ENCODE measurements around the gene RPUSD1. TPM values are rescaled to one million over a fixed set of nuclear protein-coding genes. Genes with fewer than 3 reads are reported as not detected.

RPUSD1 gene
- total and polyA plus RNA-seq, 2 donors (not counting 3 experiments of a cell fraction or from before 2014, with no cell fraction given): 46.2 to 55.8 TPM

DNA sequence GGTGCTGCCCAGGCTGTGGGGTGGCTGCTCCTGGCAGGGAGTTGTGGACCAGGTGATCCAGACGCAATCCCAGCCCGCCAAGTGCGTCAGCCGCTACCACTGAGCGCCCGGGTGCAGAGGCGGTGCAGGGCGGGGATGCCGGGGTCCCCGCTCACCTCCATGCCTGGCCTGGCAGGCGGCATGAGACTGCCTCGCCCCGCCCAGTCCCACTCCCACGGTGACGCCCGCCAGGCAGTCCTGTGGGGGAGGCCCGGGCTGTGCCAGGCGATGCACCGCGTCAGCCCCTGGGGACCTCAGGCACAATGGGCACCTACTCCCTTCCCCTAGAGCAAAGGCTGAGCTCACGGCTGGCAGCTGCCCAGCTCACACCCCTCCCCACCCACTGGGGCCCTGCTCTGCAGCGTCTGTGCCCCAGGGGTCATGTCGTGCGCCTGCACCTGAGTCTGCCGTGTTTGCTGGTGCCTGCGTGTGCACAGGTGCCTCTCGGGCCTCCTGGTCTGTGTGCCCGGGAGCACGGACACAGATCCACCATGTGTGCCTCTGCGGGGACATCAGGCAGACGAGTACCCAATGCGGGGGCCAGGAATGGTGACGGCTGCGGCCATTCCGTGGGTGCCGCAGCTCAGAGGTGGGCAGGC is 5.3 kb downstream of the RPUSD1 start:
- Histone ChIP-seq H3K27ac (ENCODE audit: insufficient read depth, low read depth, low read length) (no peak overlapping the region), H2AFZ (ENCODE audit: low read depth, low read length) (no peak overlapping the region), H3K36me3 (ENCODE audit: control insufficient read depth in 2 of 2, extremely low read depth in 1 of 2, insufficient read depth in 2 of 2, low read length in 2 of 2) (peaks cover 2 to 6% of the 10 kb centered on the region in 2 experiments), H3K9ac (replicated peaks; ENCODE audit: extremely low read depth, insufficient read depth, low read length) (no peak overlapping the region), H3K79me2 (ENCODE audit: control insufficient read depth, insufficient read depth, low read length) (peaks cover 14% of the 10 kb centered on the region), H3K4me1 (ENCODE audit: control insufficient read depth, extremely low read depth, insufficient read depth, low read length) (peaks cover 8% of the 10 kb centered on the region), H3K9me3 (replicated peaks; ENCODE audit: control insufficient read depth, insufficient read depth, low read length) (no peaks in the 10 kb centered on the region), H3K4me3 (replicated peaks in 1 of 3; ENCODE audit: insufficient read depth in 1 of 3, low read depth in 1 of 3, low read length in 3 of 3) (no peak overlapping the region), H3K4me2 (ENCODE audit: insufficient read depth, low read length) (no peak overlapping the region), H4K20me1 (replicated peaks; ENCODE audit: control insufficient read depth, extremely low read depth, insufficient read depth, low read length) (no peaks in the 10 kb centered on the region), H3K27me3 (ENCODE audit: control insufficient read depth in 2 of 2, insufficient read depth in 2 of 2, low read length in 2 of 2) (no peaks in the 10 kb centered on the region), H3K9me1 (replicated peaks; ENCODE audit: control insufficient read depth, extremely low read depth, insufficient read depth, low read length) (no peaks in the 10 kb centered on the region)
- intact Hi-C loops (cut with micrococcal nuclease) (no loop called here), dilution Hi-C loops (cut with MboI; ENCODE audit: extremely low pct_ligation_motif_present, low sequenced_read_pairs) (no loop called here)
- ChIA-PET POLR2A (no interaction called here), CTCF (interaction anchor here (1.5 to 5.8 kb wide), 3 partner anchors 70 to 275 kb away, joined by 3 to 67 read pairs (median 7); no protein-coding TSS in a partner anchor)
- no TSS peak for BruUV-seq (replicated peaks)
- no peak for TF ChIP-seq POLR2AphosphoS5 (IDR thresholded peaks at IDR 0.05; ENCODE audit: insufficient read depth, low read depth, low read length)
- no peak for TF ChIP-seq EZH2 (IDR thresholded peaks at IDR 0.05; ENCODE audit: borderline replicate concordance, low read depth, low read length, severe bottlenecking)
- no peak for DNase-seq (ENCODE audit: low read depth, low spot score)
- no peak for FAIRE-seq

DNA sequence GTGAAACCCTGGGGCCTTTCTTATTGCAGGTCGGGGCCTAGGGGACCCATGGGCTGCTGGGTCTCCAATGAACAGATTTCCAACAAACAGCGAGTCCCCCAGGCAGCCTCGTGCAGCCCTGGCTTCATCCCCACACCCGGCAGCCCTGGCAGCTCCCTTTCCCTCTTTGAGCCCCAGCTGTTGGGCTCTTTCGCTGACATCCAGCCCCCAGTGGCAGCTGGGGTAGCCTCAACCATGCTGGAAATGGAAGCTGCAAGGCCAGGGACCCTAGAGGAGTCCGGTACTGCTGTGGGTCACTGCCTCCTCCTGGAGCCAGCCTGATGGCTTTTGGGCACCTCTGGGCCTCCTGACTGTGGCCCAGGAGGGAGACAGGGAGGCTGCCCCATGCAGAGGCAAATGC is 5.9 kb downstream of the RPUSD1 start:
- Histone ChIP-seq H3K27me3 (ENCODE audit: control insufficient read depth in 2 of 2, insufficient read depth in 2 of 2, low read length in 2 of 2) (no peaks in the 10 kb centered on the region), H3K9me3 (replicated peaks; ENCODE audit: control insufficient read depth, insufficient read depth, low read length) (no peaks in the 10 kb centered on the region), H3K9me1 (replicated peaks; ENCODE audit: control insufficient read depth, extremely low read depth, insufficient read depth, low read length) (no peaks in the 10 kb centered on the region), H3K4me1 (ENCODE audit: control insufficient read depth, extremely low read depth, insufficient read depth, low read length) (peaks cover 4% of the 10 kb centered on the region), H3K79me2 (ENCODE audit: control insufficient read depth, insufficient read depth, low read length) (peaks cover 8% of the 10 kb centered on the region), H3K4me2 (ENCODE audit: insufficient read depth, low read length) (no peak overlapping the region), H3K9ac (replicated peaks; ENCODE audit: extremely low read depth, insufficient read depth, low read length) (no peak overlapping the region), H3K4me3 (replicated peaks in 1 of 3; ENCODE audit: insufficient read depth in 1 of 3, low read depth in 1 of 3, low read length in 3 of 3) (no peak overlapping the region), H3K36me3 (ENCODE audit: control insufficient read depth in 2 of 2, extremely low read depth in 1 of 2, insufficient read depth in 2 of 2, low read length in 2 of 2) (peaks cover 2 to 6% of the 10 kb centered on the region in 2 experiments), H3K27ac (ENCODE audit: insufficient read depth, low read depth, low read length) (no peak overlapping the region), H4K20me1 (replicated peaks; ENCODE audit: control insufficient read depth, extremely low read depth, insufficient read depth, low read length) (no peaks in the 10 kb centered on the region), H2AFZ (ENCODE audit: low read depth, low read length) (no peak overlapping the region)
- TF ChIP-seq GATA2 (IDR thresholded peaks at IDR 0.05; ENCODE audit: insufficient read depth, insufficient read length, low read depth, low read length) (no peak), MYC (IDR thresholded peaks at IDR 0.05; ENCODE audit: low read depth, low read length) (no peak), FOS (IDR thresholded peaks at IDR 0.05; ENCODE audit: borderline replicate concordance, insufficient read depth, low read length) (no peak)
- CTCF ChIA-PET: interaction anchor here (1.5 to 5.8 kb wide), 2 partner anchors 69 to 79 kb away, joined by 3 to 67 read pairs; no protein-coding TSS in a partner anchor
- FAIRE-seq (no peak), DNase-seq (ENCODE audit: low read depth, low spot score) (no peak)
- BruUV-seq (replicated peaks): no TSS peak
- POLR2A ChIA-PET: no interaction called here
- intact Hi-C loops (cut with micrococcal nuclease): no loop called here
- dilution Hi-C loops (cut with MboI; ENCODE audit: extremely low pct_ligation_motif_present, low sequenced_read_pairs): no loop called here
